Mesothelial cell of epicardium (in vitro differentiated cells): Measurements from ENCODE around the gene IFT27. TPM values are rescaled to one million over a fixed set of nuclear protein-coding genes. Genes with fewer than 3 reads are reported as not detected.

Source experiments
- DNase-seq, 2 experiments: peaks; one replicate each; pipeline ENCODE4 v3.0.0; 2021; ENCODE audit warnings: low spot score in 2 of 2; ENCODE audit not compliant: unreplicated experiment in 2 of 2
- H3K27ac Mint-ChIP-seq: 2 replicates; pipeline ENCODE4 v1.8.0; 2021; ENCODE audit warnings: mixed read lengths
- H3K27me3 Mint-ChIP-seq: 2 replicates; pipeline ENCODE4 v1.8.0; 2021; ENCODE audit warnings: low read depth, mixed read lengths
- H3K36me3 Mint-ChIP-seq: 2 replicates; pipeline ENCODE4 v1.8.0; 2021; ENCODE audit warnings: mixed read lengths
- H3K4me1 Mint-ChIP-seq: 2 replicates; pipeline ENCODE4 v1.8.0; 2021; ENCODE audit warnings: mixed read lengths
- H3K4me3 Mint-ChIP-seq: 2 replicates; pipeline ENCODE4 v1.8.0; 2021; ENCODE audit warnings: mild to moderate bottlenecking, moderate library complexity, mixed read lengths
- H3K9me3 Mint-ChIP-seq: 2 replicates; pipeline ENCODE4 v1.8.0; 2021; ENCODE audit warnings: mixed read lengths
- total RNA-seq: library from RNA; stranded (reverse); gene quantifications from 3 replicates; pipeline ENCODE4 v1.2.1, GENCODE V29; 2021
- TF ChIP-seq, protein P1 (sequence below): fragments of 200-600 bp; sonication (generic); IDR thresholded peaks from one replicate; pipeline ENCODE4 v1.5.0; 2021; ENCODE audit warnings: antibody characterized with exemption; ENCODE audit not compliant: unreplicated experiment

Gene IFT27
- total RNA-seq, 1 donor from 2014 or later, result 58.6 TPM

DNA sequence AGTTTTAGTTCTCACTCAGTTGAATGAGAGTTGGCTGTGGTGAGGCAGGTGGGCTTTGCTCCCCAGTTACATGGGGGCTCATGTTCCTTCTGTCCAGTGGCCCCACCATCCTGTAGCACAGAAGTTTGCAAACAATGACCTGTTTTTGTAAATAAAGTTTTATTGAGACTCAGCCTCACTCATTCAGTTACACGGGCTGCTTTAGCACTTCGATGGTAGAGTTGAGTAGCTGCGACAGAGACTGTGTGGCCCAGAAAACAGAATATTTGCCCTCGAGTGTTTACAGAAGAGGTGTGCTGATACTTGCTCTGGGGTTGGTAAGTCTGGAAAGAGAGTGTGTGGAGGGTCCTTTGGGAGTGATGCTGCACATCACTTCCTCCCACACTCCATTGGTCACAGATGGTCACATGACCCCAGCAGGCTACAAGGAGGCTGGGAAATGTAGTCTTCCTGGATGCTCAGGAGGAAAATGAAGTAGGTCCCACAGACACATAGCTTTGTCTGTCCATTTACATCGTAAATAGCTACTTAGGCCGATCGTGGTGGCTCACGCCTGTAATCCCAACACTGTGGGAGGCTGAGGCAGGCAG is 34.6 kb downstream of the IFT27 start:
- no peak overlapping the region for H3K4me3 Mint-ChIP-seq
- no peak overlapping the region for H3K27ac Mint-ChIP-seq
- peaks cover 46% of the 10 kb centered on the region for H3K27me3 Mint-ChIP-seq
- H3K9me3 Mint-ChIP-seq, result peaks cover 4% of the 10 kb centered on the region
- no peaks in the 10 kb centered on the region for H3K4me1 Mint-ChIP-seq
- TF ChIP-seq, protein P1, sequence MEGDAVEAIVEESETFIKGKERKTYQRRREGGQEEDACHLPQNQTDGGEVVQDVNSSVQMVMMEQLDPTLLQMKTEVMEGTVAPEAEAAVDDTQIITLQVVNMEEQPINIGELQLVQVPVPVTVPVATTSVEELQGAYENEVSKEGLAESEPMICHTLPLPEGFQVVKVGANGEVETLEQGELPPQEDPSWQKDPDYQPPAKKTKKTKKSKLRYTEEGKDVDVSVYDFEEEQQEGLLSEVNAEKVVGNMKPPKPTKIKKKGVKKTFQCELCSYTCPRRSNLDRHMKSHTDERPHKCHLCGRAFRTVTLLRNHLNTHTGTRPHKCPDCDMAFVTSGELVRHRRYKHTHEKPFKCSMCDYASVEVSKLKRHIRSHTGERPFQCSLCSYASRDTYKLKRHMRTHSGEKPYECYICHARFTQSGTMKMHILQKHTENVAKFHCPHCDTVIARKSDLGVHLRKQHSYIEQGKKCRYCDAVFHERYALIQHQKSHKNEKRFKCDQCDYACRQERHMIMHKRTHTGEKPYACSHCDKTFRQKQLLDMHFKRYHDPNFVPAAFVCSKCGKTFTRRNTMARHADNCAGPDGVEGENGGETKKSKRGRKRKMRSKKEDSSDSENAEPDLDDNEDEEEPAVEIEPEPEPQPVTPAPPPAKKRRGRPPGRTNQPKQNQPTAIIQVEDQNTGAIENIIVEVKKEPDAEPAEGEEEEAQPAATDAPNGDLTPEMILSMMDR, result no peak
- no peak for DNase-seq
- no peaks in the 10 kb centered on the region for H3K36me3 Mint-ChIP-seq

DNA sequence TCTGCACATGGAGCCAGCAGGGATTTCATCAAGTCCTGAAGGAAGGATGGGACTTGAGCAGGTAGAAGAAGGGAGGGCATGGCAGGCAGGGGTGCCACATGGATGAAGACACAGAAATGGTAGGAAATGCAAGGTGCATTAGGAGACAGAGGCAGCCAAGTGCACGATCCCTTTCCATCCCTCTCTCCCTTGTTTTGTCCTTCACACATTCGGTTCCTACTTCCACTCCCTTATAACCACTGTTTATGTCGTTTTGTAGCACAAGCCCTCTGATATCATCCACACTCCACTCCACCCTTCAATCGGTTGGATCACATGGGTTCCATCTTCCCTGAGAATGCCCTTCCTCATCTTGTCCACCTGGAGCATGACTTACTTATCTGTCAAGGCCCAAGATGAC is 35.2 kb downstream of the IFT27 start:
- TF ChIP-seq, protein P1, result no peak
- Mint-ChIP-seq H3K4me3 (no peak overlapping the region), H3K27ac (no peak overlapping the region), H3K27me3 (peaks cover 48% of the 10 kb centered on the region), H3K4me1 (no peaks in the 10 kb centered on the region), H3K36me3 (no peaks in the 10 kb centered on the region), H3K9me3 (peaks cover 4% of the 10 kb centered on the region)
- no peak for DNase-seq

DNA sequence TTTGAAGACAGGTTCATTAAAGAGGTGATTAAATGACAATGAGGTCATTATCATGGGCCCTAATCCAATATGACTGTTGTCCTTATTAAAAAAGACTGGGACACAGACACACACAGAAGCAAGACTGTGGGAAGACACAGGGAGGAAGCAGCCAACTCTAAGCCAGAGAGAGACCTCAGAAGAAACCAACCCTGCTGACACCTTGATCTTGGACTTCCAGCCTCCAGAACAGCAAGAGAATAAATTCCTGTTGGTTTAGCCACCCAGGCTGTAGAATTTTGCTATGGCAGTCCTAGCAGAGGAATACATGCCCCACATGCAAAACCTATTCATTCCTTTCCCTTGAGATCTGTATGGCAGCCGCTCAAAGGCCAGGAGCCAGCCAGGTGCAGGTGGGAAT is 36.7 kb downstream of the IFT27 start:
- Mint-ChIP-seq H3K9me3 (peaks cover 4% of the 10 kb centered on the region), H3K4me3 (no peak overlapping the region), H3K36me3 (no peaks in the 10 kb centered on the region), H3K27me3 (peaks cover 47% of the 10 kb centered on the region), H3K27ac (no peak overlapping the region), H3K4me1 (no peaks in the 10 kb centered on the region)
- TF ChIP-seq, protein P1, result no peak
- no peak for DNase-seq

DNA sequence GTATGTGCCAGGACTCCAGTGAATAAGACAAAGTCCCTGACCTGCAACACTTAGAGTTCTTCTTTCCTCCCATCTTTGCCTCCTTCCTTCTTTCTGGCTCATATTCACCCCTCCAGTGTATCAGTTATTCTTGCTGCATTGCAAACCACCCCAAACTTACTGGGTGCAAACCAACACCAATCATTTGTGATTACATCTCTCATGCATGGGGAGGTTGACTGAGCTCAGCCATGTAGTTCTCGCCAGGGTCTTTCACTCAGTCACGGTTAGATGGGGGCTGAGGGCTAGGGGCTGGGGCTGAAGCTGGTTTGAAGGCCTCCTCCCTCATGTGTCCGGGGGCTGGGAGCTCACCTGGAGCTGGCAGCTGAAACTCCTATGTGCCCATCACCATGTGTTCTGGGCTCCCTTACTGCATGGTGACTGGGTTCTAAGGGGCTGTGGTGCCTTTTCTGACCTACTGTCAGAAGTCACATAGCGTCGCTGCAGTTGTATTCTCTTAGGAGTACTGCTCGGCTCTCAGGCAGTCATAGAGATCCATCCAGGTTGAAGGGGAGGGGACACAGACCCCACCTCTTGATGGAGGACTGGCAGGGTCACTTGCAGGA is 37.4 kb downstream of the IFT27 start:
- DNase-seq, result peak in 1 of 2 experiments; percentile 29
- Mint-ChIP-seq H3K27ac (no peak overlapping the region), H3K9me3 (peaks cover 4% of the 10 kb centered on the region), H3K27me3 (peaks cover 52% of the 10 kb centered on the region), H3K4me3 (no peak overlapping the region), H3K36me3 (no peaks in the 10 kb centered on the region), H3K4me1 (no peaks in the 10 kb centered on the region)
- TF ChIP-seq, protein P1, result no peak

DNA sequence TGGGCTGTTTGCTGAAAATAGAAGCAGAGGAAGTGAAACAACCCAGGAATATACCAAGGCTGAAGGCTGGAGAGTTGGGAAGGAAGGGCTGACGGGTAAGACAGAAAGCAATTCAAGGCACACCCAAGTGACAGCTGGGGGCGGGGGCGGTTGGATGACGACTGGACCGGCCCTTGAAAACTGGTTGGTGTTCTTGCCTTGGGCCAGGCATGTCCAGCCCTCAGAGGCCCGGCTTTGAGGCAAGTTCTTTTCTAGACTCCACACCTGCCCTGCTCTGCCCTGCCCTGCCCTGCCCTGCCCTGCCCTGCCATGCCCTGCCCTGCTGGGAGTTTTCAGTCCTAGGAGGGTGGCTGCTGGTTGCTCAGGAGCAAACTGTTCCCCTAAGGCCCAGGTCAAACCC is 38.1 kb downstream of the IFT27 start:
- DNase-seq, result peak in 1 of 2 experiments; percentile 20
- no peaks in the 10 kb centered on the region for H3K36me3 Mint-ChIP-seq
- H3K4me1 Mint-ChIP-seq, result no peaks in the 10 kb centered on the region
- peaks cover 54% of the 10 kb centered on the region for H3K27me3 Mint-ChIP-seq
- H3K9me3 Mint-ChIP-seq, result peaks cover 4% of the 10 kb centered on the region
- no peak overlapping the region for H3K27ac Mint-ChIP-seq
- TF ChIP-seq, protein P1, result no peak
- no peak overlapping the region for H3K4me3 Mint-ChIP-seq
